Measurements from ENCODE around the gene PRDM2.

PRDM2 gene

GRCh38 chr1:13766592-13767564, 66.9 kb downstream of the PRDM2 start:
- DNase-seq = no peak

GRCh38 chr1:13769212-13769611, 69.2 kb downstream of the PRDM2 start:
- no peak for DNase-seq

- DNase-seq = no peak
Observed at GRCh38 chr1:13769830-13770229, 69.8 kb downstream of the PRDM2 start.

- DNase-seq = no peak
Observed at GRCh38 chr1:13770743-13771142, 70.8 kb downstream of the PRDM2 start.

GRCh38 chr1:13771745-13772144, 71.8 kb downstream of the PRDM2 start:
- DNase-seq = no peak

DNA sequence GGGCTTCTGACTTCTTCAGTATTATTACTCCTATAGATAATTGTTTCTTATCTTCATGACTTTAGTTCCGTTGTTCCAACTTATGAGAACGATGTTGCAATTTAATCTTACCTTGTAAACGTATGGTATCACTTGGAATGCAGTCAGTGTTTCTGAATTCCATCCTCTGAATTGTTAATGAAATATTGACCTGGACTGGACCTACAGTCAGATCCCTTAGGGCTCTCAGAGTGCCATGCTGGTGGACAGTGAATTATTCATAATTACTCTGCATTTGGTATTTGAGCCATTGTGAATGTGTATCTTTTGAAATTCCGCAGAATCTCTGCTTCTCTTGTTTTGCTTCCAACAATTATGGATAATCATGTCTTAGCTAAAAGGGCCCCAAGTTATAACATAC, 72.3 kb downstream of the PRDM2 start:
- no peak for DNase-seq

GRCh38 chr1:13774121-13774520, 74.1 kb downstream of the PRDM2 start:
- DNase-seq = no peak

DNA sequence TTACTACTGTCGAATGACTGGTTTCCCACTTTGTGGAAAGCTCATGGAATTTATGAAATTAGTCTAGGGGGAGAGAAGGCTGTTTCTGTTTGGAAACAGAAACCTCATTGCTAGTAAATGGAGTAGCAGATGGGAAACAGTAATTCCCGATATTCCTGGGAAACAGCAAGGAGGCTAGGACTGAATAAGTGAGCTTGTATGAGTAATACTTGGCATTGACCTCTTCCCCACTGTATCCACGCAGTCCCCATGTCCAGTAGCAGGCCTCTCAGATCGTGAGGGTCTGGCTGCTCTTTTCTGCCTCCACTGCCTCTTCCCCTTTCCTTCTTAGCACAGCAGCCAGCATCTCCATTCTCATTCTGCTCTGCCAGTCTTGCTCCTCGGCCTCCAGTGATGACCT, 75.5 kb downstream of the PRDM2 start:
- no peak for DNase-seq

DNA sequence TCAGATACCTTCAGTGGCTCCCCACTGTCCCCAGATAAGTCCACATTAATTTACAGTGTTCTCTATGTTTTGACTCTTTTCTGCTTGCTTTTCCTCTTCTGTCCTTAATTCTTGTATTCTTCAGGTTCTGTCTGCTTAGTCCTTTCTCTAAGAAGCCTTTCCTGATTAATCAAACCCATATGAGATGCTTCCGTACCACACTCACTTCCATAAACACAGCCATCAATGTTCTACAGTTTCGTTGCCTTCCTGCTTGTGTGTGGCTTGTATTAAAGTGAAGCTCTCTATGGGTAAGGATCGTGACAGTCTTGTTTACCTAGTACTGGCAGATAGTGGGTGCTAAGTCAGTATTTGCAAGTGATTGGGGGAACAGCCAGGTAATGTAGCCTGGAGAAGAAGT, 75.9 kb downstream of the PRDM2 start:
- no peak for DNase-seq

DNA sequence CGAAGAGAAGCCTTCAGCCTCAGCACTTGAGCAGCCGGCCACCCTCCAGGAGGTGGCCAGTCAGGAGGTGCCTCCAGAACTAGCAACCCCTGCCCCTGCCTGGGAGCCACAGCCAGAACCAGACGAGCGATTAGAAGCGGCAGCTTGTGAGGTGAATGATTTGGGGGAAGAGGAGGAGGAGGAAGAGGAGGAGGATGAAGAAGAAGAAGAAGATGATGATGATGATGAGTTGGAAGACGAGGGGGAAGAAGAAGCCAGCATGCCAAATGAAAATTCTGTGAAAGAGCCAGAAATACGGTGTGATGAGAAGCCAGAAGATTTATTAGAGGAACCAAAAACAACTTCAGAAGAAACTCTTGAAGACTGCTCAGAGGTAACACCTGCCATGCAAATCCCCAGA, 78.4 kb downstream of the PRDM2 start:
- DNase-seq = no peak

DNA sequence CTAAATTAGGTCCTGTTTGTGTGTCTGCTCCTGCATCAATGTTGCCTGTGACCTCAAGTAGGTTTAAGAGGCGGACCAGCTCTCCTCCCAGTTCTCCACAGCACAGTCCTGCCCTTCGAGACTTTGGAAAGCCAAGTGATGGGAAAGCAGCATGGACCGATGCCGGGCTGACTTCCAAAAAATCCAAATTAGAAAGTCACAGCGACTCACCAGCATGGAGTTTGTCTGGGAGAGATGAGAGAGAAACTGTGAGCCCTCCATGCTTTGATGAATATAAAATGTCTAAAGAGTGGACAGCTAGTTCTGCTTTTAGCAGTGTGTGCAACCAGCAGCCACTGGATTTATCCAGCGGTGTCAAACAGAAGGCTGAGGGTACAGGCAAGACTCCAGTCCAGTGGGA, 79.9 kb downstream of the PRDM2 start:
- no peak for DNase-seq

GRCh38 chr1:13780780-13781179, 80.8 kb downstream of the PRDM2 start:
- no peak for DNase-seq

DNA sequence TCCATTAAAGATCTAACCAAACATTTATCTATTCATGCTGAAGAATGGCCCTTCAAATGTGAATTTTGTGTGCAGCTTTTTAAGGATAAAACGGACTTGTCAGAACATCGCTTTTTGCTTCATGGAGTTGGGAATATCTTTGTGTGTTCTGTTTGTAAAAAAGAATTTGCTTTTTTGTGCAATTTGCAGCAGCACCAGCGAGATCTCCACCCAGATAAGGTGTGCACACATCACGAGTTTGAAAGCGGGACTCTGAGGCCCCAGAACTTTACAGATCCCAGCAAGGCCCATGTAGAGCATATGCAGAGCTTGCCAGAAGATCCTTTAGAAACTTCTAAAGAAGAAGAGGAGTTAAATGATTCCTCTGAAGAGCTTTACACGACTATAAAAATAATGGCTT, 81.2 kb downstream of the PRDM2 start:
- no peak for DNase-seq

- no peak for DNase-seq
Observed at GRCh38 chr1:13781907-13782633, 82.1 kb downstream of the PRDM2 start.

DNA sequence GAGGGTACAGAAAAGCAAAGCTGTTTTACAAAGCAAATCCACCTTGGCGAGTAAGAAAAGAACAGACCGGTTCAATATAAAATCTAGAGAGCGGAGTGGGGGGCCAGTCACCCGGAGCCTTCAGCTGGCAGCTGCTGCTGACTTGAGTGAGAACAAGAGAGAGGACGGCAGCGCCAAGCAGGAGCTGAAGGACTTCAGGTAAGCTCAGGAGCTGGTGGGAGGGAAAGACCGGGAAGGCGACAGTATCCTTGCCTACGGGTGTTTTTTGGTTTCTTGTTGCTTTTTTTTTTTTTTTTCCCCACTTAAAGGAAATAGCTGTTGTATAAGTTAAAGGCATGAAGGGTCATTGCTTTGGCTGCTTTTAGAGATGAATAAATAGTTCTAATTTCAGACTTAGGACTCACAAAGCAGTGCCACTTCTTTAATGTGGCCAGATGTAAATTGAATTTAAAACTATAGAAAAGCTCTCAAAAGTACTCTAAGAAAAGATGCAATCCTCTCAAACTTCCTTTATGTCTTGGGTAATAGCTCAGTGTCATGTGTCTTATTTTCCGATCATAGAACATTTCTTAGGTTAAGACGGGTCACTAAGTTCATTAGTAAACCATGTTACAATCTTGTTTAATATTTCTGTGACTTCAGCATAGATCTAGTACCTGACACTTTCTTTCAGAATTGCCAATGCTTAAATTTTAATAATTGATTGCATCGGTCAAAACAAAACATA, 82.8 kb downstream of the PRDM2 start:
- no peak for DNase-seq

- DNase-seq = no peak
Observed at GRCh38 chr1:13783551-13783950, 83.6 kb downstream of the PRDM2 start.

GRCh38 chr1:13784971-13785370, 85.0 kb downstream of the PRDM2 start:
- no peak for DNase-seq

DNA sequence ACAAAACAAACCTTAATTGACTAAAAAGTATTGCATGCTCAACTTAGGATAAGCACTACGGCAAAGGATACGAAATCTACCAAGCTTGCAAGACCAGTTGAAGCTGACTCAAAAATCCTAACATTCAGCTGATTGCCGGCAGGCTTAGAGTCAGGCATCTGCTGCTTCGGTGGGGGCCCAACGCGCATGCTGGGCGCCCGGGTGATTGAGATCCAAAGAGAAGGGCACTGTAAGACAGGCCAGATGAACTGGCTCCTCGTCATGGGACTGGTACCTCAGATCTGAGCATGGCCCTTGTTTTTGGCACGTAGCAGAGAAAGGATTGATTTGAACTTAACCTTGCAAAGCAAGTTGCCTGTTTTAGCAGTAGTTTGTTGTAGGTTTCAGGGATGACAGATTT, 86.6 kb downstream of the PRDM2 start:
- no peak for DNase-seq

DNA sequence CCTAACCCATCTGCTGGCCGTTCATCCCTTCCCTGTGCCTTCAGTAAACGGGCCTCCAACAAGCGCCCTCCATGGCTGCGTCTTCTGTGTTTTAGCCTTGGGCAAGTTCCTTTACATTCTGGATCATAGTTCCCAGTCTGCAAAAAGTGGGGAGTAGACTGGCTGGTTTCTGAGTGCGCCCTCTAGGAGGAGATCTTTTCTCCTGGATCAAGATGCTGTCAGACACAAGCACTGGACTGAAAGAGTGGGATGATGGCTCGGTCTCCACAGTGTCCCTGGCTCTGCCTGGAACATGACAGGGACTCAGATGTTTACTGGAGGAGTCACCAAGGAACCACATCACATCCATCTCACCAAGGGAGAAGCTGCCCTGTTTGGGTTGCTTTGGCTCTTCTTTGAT, 88.8 kb downstream of the PRDM2 start:
- DNase-seq = no peak

- no peak for DNase-seq
Observed at GRCh38 chr1:13790290-13791030, 90.5 kb downstream of the PRDM2 start.

DNA sequence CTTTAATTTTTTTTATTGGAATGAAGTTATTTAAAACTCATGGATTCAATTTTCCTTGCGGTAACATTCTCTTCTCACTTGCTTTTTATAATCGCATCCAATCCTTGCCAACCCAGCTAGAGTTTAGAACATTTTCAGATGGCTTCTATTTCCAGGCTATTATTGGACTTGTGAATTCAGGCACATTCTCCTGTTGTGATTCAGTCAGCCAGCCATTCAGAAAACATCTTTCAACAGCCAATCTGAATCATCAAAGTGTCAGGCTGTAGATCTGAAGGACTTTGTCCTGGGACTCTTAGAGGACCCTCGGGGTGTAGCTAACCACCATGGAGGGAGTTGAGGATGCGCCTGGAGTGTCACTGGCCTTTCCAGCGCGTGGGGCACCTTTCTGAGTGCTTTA, 92.4 kb downstream of the PRDM2 start:
- no peak for DNase-seq

GRCh38 chr1:13793088-13793730, 93.2 kb downstream of the PRDM2 start:
- DNase-seq = no peak

All from hematopoietic multipotent progenitor cell treated with erythropoietin and hydrocortisone succinate and interleukin-3 and kit ligand, for 8 days (in vitro differentiated cells).